HepG2 (cell line): ENCODE results near the gene TMF1. TPM values are rescaled to one million over a fixed set of nuclear protein-coding genes. Genes with fewer than 3 reads are reported as not detected.

Experiments used
- ATAC-seq: fragments of 200-7000 bp; cut with Tn5 transposase; 3 replicates; pipeline ENCODE4 v1.9.1; 2020; ENCODE audit warnings: mild to moderate bottlenecking, moderate library complexity
- BruUV-seq: library from RNA; stranded (reverse); fragments of 400-500 nt; replicated peaks from 2 replicates; lab custom pipeline; 2021; lab: Mats Ljungman, UMichigan
- CTCF ChIA-PET: fragments of 300-600 bp; formaldehyde crosslinking; extraction: SDS; loops from one replicate; lab custom pipeline; 2021; ENCODE audit warnings: low total read pairs, inconsistent platforms, low intra/inter-chr PET ratio; lab: Yijun Ruan, JAX
- POLR2A ChIA-PET: fragments of 350-600 bp; sonication (Branson Sonifier 250); formaldehyde crosslinking; loops from one replicate; lab custom pipeline; 2020; ENCODE audit warnings: antibody characterized with exemption, inconsistent platforms; lab: Yijun Ruan, JAX
- DNase-seq: peaks from one replicate; pipeline ENCODE4 v3.0.0-alpha.2; 2015; ENCODE audit warnings: low spot score
- FAIRE-seq: peaks from 3 replicates; lab custom pipeline; 2011; peaks lifted over from hg19 to GRCh38; lab: Jason Lieb, UNC
- H2AFZ ChIP-seq: one replicate; pipeline ENCODE4 v1.6.1; 2011; ENCODE audit warnings: low read length, inconsistent platforms
- H3K27ac ChIP-seq: fragments of 300-600 bp; 3 replicates; pipeline ENCODE4 v1.8.0; 2011; ENCODE audit warnings: mixed run types, mild to moderate bottlenecking, mixed read lengths, low read length, inconsistent platforms; ENCODE audit not compliant: insufficient read depth; ENCODE audit errors: extremely low read length
- H3K27me3 ChIP-seq, 2 experiments: fragments of 200-600 bp in 1 of 2; 2 replicates in 1 of 2; 3 replicates in 1 of 2; pipeline versions ENCODE4 v1.6.0 to v1.8.0; 2011; ENCODE audit warnings: low read length in 2 of 2, mild to moderate bottlenecking in 2 of 2, moderate library complexity in 2 of 2, inconsistent platforms in 1 of 2; ENCODE audit not compliant: insufficient read depth in 2 of 2, control insufficient read depth in 1 of 2
- H3K36me3 ChIP-seq, 2 experiments: fragments of 200-600 bp in 1 of 2; replicated peaks in 1 of 2; 2 replicates in 1 of 2; 3 replicates in 1 of 2; pipeline versions ENCODE4 v1.5.1 to v1.8.0; 2011; ENCODE audit warnings: low read length in 2 of 2, inconsistent platforms in 1 of 2; ENCODE audit not compliant: insufficient read depth in 2 of 2, control insufficient read depth in 1 of 2
- H3K4me1 ChIP-seq: 2 replicates; pipeline ENCODE4 v1.5.1; 2012; ENCODE audit warnings: low read length, inconsistent platforms; ENCODE audit not compliant: insufficient read depth
- H3K4me2 ChIP-seq: 2 replicates; pipeline ENCODE4 v1.6.0; 2011; ENCODE audit warnings: low read depth, low read length, inconsistent platforms
- H3K4me3 ChIP-seq, 3 experiments: fragments of 200-600 bp in 1 of 3; sonication (generic), shearing (Covaris generic) in 1 of 3; replicated peaks in 1 of 3; 2 replicates each; pipeline ENCODE4 v1.5.1; 2011 to 2016; ENCODE audit warnings: low read length in 3 of 3, inconsistent platforms in 2 of 3, low read depth in 2 of 3, mild to moderate bottlenecking in 2 of 3, control low read depth in 1 of 3, mixed read lengths in 1 of 3; ENCODE audit not compliant: insufficient read depth in 1 of 3
- H3K79me2 ChIP-seq: one replicate; pipeline ENCODE4 v1.6.1; 2011; ENCODE audit warnings: low read length, inconsistent platforms; ENCODE audit not compliant: insufficient read depth
- H3K9ac ChIP-seq: 2 replicates; pipeline ENCODE4 v1.6.0; 2011; ENCODE audit warnings: mild to moderate bottlenecking, low read depth, low read length, inconsistent platforms; ENCODE audit not compliant: insufficient read depth
- H3K9me3 ChIP-seq: 2 replicates; pipeline ENCODE4 v1.5.1; 2012; ENCODE audit warnings: mild to moderate bottlenecking, low read length
- H4K20me1 ChIP-seq: 2 replicates; pipeline ENCODE4 v1.6.0; 2011; ENCODE audit warnings: inconsistent platforms, mild to moderate bottlenecking, low read length, moderate library complexity; ENCODE audit not compliant: insufficient read depth
- JDP2 ChIP-seq: sonication (generic); formaldehyde crosslinking; IDR thresholded peaks from 2 replicates; pipeline ENCODE4 v1.8.1; 2022; ENCODE audit warnings: missing genetic modification reagents, borderline replicate concordance
- NFRKB ChIP-seq: fragments of 450-650 bp; IDR thresholded peaks from 2 replicates; pipeline ENCODE4 v1.6.1; 2017
- PAF1 ChIP-seq: IDR thresholded peaks from 2 replicates; pipeline ENCODE4 v1.6.1; 2016; ENCODE audit warnings: missing genetic modification reagents, missing compliant biosample characterization
- YY1 ChIP-seq: IDR thresholded peaks from 2 replicates; pipeline ENCODE4 v1.6.1; 2011; ENCODE audit warnings: low read length, low read depth, moderate library complexity, mild to moderate bottlenecking; ENCODE audit not compliant: insufficient read depth, insufficient replicate concordance
- ZBTB8A ChIP-seq: sonication (generic); formaldehyde crosslinking; IDR thresholded peaks from 2 replicates; pipeline ENCODE4 v1.4.0; 2020; ENCODE audit warnings: mild to moderate bottlenecking, low read depth, missing genetic modification reagents, borderline replicate concordance
- ZNF17 ChIP-seq: sonication (generic); formaldehyde crosslinking; IDR thresholded peaks from 2 replicates; pipeline ENCODE4 v1.5.0; 2020; ENCODE audit warnings: mild to moderate bottlenecking, missing genetic modification reagents
- ZNF709 ChIP-seq: sonication (generic); formaldehyde crosslinking; IDR thresholded peaks from 2 replicates; pipeline ENCODE4 v1.5.0; 2020; ENCODE audit warnings: mild to moderate bottlenecking, missing genetic modification reagents
- ZSCAN9 ChIP-seq: IDR thresholded peaks from 2 replicates; pipeline ENCODE4 v1.6.1; 2016; ENCODE audit warnings: borderline replicate concordance
- WGBS: methylation state at CpG from one replicate; pipeline ENCODE4 v1.1.6; 2017; ENCODE audit warnings: low lambda C conversion rate; 5-methylcytosine and 5-hydroxymethylcytosine counted together
- in situ Hi-C: cut with HindIII; loops from 2 replicates; pipeline ENCODE4 v1.10.0; 2017; ENCODE audit warnings: low pct_unique_long_range_greater_than_20kb; ENCODE audit not compliant: extremely low pct_ligation_motif_present
- intact Hi-C: fragments of 100-400 bp; cut with micrococcal nuclease; formaldehyde crosslinking; loops from one replicate; pipeline ENCODE4 v1.10.0; 2022; ENCODE audit not compliant: unreplicated experiment
- polyA plus RNA-seq, 8 experiments: library from polyadenylated mRNA; depleted of rRNA in 3 of 8; stranded (reverse) in 7 of 8; unstranded in 1 of 8; fragments of >200 nt; fragmentation: Illumina TruSeq in 4 of 8; extraction: Trizol in 4 of 8; gene quantifications; 2 replicates each; pipeline versions ENCODE4 v1.2.1 to v1.2.3, GENCODE V29; 2011 to 2016; ENCODE audit warnings: low read depth in 4 of 8, missing spikeins in 1 of 8, mixed read lengths in 1 of 8; ENCODE audit not compliant: insufficient read depth in 1 of 8
- total RNA-seq, 5 experiments: library from RNA; depleted of rRNA; stranded (reverse); fragments of >200 nt; fragmentation: Illumina TruSeq; extraction: Trizol; gene quantifications; 2 replicates each; pipeline ENCODE4 v1.2.3, GENCODE V29; 2016; ENCODE audit warnings: low read depth in 1 of 5
- TF ChIP-seq, protein P1 (sequence below): sonication (generic); formaldehyde crosslinking; IDR thresholded peaks from 2 replicates; pipeline ENCODE4 v1.4.0; 2020; ENCODE audit warnings: missing genetic modification reagents, borderline replicate concordance
- TF ChIP-seq, protein P2 (sequence below): IDR thresholded peaks from 2 replicates; pipeline ENCODE4 v1.6.1; 2012; ENCODE audit warnings: low read depth, low read length, improper control_type of control experiment

TMF1 gene
- total and polyA plus RNA-seq, 2 of the 13 experiments (the other 11 are each of a cell fraction or from before 2014, with no cell fraction given): 12.1 to 38.4 TPM

DNA sequence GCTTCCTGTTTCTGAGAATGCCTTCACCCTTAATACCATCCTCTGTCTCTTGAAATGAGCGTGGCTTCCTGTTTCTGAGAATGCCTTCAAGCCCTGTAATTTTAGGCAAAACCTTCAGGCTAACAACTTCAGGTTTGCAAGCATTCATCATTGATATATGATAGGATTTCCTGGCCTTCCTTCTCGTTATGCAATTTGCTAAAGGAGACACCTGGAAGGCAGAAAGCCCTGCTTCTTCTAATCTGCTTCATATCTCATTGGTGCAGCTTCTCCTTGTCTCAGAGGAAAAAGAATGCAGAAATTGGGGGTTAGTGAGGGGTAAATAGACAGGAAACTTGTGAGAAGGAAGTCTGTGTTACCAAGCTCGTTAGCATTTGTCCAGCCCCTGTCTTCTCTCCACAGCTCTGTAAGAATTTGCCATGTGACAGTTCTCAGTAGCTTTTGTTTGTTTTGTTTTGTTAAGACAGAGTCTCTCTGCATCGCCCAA lies 39.9 kb upstream of the TMF1 start:
- H3K4me2 ChIP-seq: no peak overlapping the region
- ChIA-PET CTCF (no interaction called here), POLR2A (no interaction called here)
- H3K9me3 ChIP-seq: no peaks in the 10 kb centered on the region
- no peaks in the 10 kb centered on the region for H3K27me3 ChIP-seq
- no peaks in the 10 kb centered on the region for H3K36me3 ChIP-seq
- FAIRE-seq (no peak), ATAC-seq (no peak), DNase-seq (no peak)
- H3K79me2 ChIP-seq: no peaks in the 10 kb centered on the region
- no peak for TF ChIP-seq NFRKB
- no peak for TF ChIP-seq YY1
- TF ChIP-seq ZSCAN9: no peak
- TF ChIP-seq ZNF17 (CRISPR knock-in tag): no peak
- no peak for TF ChIP-seq JDP2 (CRISPR knock-in tag)
- TF ChIP-seq, protein P1, sequence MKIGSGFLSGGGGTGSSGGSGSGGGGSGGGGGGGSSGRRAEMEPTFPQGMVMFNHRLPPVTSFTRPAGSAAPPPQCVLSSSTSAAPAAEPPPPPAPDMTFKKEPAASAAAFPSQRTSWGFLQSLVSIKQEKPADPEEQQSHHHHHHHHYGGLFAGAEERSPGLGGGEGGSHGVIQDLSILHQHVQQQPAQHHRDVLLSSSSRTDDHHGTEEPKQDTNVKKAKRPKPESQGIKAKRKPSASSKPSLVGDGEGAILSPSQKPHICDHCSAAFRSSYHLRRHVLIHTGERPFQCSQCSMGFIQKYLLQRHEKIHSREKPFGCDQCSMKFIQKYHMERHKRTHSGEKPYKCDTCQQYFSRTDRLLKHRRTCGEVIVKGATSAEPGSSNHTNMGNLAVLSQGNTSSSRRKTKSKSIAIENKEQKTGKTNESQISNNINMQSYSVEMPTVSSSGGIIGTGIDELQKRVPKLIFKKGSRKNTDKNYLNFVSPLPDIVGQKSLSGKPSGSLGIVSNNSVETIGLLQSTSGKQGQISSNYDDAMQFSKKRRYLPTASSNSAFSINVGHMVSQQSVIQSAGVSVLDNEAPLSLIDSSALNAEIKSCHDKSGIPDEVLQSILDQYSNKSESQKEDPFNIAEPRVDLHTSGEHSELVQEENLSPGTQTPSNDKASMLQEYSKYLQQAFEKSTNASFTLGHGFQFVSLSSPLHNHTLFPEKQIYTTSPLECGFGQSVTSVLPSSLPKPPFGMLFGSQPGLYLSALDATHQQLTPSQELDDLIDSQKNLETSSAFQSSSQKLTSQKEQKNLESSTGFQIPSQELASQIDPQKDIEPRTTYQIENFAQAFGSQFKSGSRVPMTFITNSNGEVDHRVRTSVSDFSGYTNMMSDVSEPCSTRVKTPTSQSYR (CRISPR knock-in tag): no peak
- TF ChIP-seq ZBTB8A (CRISPR knock-in tag): no peak
- no peak for TF ChIP-seq PAF1 (CRISPR knock-in tag)
- TF ChIP-seq, protein P2, sequence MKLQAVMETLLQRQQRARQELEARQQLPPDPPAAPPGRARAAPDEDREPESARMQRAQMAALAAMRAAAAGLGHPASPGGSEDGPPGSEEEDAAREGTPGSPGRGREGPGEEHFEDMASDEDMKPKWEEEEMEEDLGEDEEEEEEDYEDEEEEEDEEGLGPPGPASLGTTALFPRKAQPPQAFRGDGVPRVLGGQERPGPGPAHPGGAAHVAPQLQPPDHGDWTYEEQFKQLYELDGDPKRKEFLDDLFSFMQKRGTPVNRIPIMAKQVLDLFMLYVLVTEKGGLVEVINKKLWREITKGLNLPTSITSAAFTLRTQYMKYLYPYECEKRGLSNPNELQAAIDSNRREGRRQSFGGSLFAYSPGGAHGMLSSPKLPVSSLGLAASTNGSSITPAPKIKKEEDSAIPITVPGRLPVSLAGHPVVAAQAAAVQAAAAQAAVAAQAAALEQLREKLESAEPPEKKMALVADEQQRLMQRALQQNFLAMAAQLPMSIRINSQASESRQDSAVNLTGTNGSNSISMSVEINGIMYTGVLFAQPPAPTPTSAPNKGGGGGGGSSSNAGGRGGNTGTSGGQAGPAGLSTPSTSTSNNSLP: no peak
- TF ChIP-seq ZNF709 (CRISPR knock-in tag): no peak
- no peak overlapping the region for H3K9ac ChIP-seq
- H2AFZ ChIP-seq: no peak overlapping the region
- no peaks in the 10 kb centered on the region for H4K20me1 ChIP-seq
- H3K4me1 ChIP-seq: peaks cover 5% of the 10 kb centered on the region; the same call in 1 of the 2 replicates
- H3K4me3 ChIP-seq: no peak overlapping the region
- in situ Hi-C loops: no loop called here
- intact Hi-C loops: no loop called here
- no TSS peak for BruUV-seq
- H3K27ac ChIP-seq: no peak overlapping the region
- WGBS: 97% methylated on average over 4 of the region's 4 CpGs
